GM18520 (cell line): ENCODE data around the gene NPBWR2.
"Not testable (repeated sequence)": the region's sequence is repeated elsewhere in the genome, so short reads cannot be mapped to it uniquely, and the experiment has no call there.

Experiments used
- ATAC-seq: cut with Tn5 transposase; IDR thresholded peaks from one replicate; pipeline ENCODE4 v1.9.1; 2021; ENCODE audit not compliant: unreplicated experiment

The NPBWR2 gene

DNA sequence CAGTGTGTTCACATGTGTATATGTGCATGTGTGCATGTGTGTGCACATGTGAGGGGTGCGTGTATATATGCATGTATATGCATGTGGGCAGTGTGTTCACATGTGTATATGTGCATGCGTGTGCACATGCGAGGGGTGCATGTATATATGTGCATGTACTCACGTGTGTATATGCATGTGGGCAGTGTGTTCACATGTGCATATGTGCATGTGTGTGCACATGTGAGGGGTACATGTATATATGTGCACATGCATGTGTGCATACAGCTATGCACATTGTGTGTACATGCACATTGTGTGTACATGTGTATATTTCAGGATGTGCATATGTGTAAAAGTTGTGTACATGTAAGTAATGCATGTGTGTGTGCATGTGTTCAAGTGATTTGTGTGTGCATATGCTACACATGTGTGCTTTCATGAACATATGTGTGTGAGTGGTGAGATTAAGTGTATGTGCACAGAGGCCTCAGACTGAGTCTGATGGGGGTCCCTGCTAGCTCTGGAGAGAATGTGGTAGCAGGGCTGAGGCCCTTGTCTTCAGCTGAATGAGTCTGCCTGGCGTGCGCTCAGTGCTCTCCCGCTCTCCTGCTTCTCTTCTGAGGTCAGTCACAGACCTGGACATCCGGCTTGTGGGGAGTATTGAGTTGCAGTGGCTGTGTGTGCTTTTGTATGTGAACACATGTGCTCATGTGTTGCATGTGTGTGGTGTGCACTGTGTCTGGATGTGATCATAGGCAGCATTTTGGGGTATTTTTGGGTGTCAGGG, 37.0 kb upstream of the NPBWR2 start:
- ATAC-seq: no peak

- no peak for ATAC-seq
Observed at GRCh38 chr20:64143018-64143801, 35.8 kb upstream of the NPBWR2 start.

GRCh38 chr20:64142590-64142989, 35.2 kb upstream of the NPBWR2 start:
- no peak for ATAC-seq

DNA sequence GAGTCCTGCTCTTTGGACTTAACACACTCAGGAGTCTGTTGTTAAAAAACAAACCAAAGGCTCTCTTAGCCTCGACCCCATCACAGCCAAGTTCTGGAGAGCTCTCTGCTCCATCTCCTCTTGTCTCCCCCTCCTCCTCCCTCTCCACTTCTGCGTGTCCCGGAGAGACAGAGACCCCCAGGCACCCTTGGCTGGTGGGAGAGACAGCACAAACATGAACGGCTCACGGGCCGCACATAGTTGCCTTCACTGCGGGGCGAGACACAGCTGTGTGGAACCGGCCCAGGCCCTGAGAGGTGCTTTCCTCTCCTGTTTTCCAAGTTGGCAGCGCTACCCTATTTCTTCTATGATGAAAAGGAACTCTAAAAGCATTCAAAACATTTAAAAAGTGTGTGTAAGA, 33.6 kb upstream of the NPBWR2 start:
- no peak for ATAC-seq

GRCh38 chr20:64140061-64140931, 32.9 kb upstream of the NPBWR2 start:
- no peak for ATAC-seq

GRCh38 chr20:64139199-64140060, 32.1 kb upstream of the NPBWR2 start:
- no peak for ATAC-seq

DNA sequence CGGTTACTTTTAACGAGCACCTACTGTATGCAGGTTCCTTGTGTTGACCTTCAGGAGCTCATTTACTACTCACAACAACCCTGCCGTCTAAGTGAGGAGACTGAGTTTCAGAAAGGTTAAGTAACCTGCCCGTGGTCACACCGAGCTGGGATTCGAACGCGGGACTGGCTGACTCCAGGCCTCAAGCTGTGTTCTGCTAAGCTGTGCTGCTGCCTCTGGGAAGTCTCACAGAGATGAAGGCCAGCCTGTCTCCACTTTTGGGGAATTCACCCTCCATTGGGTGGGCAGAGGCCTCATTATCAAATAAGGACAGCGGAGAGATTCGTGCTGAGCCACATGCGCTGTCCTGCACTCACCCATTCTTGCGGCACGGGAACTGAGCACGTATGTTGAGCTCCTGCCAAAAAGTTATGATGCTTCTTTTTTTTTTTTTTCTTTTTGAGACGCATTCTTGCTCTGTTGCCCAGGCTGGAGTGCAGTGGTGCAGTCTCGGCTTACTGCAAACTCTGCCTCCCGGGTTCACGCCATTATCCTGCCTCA, 31.0 kb upstream of the NPBWR2 start:
- no peak for ATAC-seq

GRCh38 chr20:64137598-64138031, 30.2 kb upstream of the NPBWR2 start:
- no peak for ATAC-seq

DNA sequence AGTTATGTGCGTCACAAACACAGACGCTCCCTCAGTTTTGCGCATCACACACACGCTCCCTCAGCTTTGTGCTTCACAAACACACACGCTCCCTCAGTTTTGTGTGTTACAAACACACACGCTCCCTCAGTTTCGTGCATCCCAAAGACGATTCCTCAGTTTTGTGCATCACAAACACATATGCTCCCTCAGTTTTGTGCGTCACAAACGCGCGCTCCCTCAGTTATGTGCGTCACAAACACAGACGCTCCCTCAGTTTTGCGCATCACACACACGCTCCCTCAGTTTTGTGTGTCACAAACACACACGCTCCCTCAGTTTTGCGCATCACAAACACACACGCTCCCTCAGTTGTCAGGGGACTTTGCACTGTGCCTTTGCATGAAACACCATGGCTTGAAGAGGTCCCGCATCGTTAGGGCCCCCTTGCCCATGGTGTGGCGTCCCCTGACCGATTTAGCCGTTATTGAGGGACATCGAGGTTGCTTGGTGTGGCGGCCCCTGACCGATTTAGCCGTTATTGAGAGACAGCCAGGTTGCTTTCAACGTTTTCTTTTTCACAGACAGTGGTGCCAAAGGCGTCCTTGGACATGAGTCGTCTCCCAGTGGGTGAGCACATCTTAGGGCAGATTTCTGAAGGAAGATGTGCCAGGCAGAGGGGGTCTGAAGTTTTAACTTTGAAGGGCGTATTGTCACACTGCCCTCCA, 28.8 kb upstream of the NPBWR2 start:
- ATAC-seq: no peak

DNA sequence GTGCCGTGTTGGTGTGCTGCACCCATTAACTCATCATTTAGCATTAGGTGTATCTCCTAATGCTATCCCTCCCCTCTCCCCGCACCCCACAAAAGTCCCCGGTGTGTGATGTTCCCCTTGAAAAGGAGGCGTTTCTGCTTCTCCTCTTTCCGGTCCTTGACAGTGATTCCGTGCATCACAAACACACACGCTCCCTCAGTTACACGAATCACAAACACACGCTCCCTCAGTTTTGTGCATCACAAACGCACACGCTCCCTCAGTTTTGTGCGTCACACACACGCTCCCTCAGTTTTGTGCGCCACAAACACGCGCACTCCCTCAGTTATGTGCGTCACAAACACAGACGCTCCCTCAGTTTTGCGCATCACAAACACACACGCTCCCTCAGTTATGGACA, 27.4 kb upstream of the NPBWR2 start:
- not testable (repeated sequence) for ATAC-seq

- no peak for ATAC-seq
Observed at GRCh38 chr20:64133951-64134407, 26.6 kb upstream of the NPBWR2 start.

DNA sequence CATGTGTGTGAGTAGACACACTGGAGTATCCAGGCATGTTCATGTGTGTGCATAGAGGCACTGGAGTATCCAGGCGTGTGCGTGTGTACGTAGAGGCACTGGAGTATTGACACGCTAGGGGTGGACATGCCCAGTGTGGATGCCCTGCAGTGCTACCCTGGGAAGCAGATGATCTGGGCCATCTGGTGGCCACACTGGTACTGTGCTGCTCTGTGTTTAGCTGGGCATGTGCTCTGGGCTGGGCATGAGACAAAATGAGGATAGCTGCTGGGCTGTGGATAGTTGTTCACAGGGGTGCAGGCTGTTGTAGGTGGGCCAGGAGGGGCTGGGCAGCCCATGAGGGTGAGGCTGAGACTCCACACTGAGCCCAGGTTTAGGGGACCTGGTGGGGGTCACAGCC, 24.0 kb upstream of the NPBWR2 start:
- no peak for ATAC-seq

DNA sequence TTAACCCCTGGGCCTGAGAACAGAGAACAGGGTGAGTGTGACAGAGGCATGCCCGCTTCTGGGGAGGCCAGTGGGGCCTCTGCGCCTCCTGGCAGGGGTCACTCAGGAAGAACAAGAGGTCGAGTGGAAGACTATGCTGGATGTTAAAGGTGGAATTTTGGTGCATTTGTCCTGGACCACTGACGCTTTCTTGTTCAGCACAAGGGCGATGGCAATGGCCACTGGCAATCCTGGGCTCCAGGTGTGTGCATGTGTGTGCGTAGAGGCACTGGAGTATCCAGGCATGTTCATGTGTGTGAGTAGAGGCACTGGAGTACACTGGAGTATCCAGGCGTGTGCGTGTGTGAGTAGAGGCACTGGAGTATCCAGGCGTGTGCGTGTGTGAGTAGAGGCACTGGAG, 23.5 kb upstream of the NPBWR2 start:
- ATAC-seq: no peak

GRCh38 chr20:64130271-64130670, 22.9 kb upstream of the NPBWR2 start:
- no peak for ATAC-seq

GRCh38 chr20:64129146-64129782, 21.9 kb upstream of the NPBWR2 start:
- ATAC-seq: no peak

DNA sequence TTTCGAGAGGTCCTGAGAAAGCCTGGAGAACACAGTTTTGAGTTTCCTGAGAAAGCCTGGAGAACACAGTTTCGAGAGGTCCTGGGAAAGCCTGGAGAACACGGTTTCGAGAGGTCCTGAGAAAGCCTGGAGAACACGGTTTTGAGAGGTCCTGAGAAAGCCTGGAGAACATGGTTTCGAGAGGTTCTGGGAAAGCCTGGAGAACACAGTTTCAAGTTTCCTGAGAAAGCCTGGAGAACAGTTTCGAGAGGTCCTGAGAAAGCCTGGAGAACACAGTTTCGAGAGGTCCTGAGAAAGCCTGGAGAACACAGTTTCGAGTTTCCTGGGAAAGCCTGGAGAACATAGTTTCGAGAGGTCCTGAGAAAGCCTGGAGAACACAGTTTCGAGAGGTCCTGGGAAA, 16.2 kb upstream of the NPBWR2 start:
- not testable (repeated sequence) for ATAC-seq

DNA sequence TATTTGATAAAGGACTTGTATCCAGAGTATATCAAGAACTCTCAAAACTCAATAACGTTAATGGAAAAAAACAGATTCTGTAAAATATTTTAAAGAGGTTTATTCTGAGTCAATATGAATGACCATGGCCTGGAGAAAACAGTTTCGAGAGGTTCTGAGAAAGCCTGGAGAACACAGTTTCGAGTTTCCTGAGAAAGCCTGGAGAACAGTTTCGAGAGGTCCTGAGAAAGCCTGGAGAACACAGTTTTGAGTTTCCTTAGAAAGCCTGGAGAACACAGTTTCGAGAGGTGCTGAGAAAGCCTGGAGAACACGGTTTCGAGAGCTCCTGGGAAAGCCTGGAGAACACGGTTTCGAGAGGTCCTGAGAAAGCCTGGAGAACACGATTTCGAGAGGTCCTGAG, 15.6 kb upstream of the NPBWR2 start:
- ATAC-seq: not testable (repeated sequence)

DNA sequence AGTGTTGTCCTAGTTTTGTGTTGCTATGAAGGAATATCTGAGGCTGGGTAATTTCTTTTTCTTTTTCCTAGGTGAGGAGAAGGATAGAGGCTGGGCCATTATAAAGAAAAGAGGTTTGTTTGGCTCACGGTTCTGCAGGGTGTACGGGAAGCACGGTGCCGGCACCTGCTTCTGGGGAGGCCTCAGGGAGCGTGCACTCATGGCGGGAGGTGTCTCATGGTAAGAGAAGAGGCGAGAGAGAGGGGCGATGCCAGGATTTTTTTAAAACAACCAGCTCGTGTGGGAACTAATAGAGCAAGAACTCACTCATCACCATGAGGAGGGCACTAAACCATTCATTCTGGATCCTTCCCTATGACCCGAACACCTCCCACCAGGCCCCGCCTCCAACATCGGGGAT, 14.2 kb upstream of the NPBWR2 start:
- no peak for ATAC-seq
